GM19397 (cell line): ENCODE data around the gene GABRR2.

Experiments used
- ATAC-seq: cut with Tn5 transposase; IDR thresholded peaks from one replicate; pipeline ENCODE4 v1.9.1; 2021; ENCODE audit warnings: mild to moderate bottlenecking, moderate library complexity; ENCODE audit not compliant: unreplicated experiment

GABRR2 gene

GRCh38 chr6:89215391-89215790, 99.7 kb downstream of the GABRR2 start:
- no peak for ATAC-seq

DNA sequence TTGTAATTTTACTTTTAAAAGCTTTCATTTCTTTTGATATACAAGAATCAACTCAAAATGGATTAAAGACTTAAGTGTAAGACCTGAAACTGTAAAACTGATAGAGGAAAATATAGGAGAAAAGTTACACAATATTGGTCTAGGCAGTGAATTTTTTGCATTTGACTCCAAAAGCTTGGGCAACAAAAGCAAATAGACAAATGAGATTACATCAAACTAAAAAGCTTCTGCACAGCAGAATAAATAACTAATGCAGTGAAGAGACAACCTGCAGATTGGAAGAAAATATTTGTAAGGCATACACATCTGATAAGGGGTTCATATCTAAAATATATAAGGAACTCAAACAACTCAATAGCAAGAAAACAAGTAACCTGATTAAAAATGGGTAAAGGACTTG, 100.9 kb downstream of the GABRR2 start:
- ATAC-seq, result no peak

DNA sequence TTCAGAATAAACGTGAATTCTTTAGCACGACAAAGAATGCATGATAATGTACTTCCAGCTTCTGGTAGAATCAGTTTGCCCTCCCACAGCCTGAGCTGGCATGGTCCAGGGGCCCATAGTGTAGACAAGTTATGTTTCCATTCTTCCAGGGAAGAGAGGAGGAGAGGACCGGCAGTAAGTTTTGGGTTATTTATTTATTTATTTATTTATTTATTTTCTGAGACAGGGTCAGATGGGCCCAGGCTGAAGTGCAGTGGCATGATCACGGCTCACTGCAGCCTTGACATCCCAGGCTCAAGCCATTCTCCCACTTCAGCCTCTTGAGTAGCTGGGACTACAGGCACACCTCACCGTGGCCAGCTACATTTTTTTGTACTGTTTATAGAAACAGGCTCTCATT, 102.6 kb downstream of the GABRR2 start:
- no peak for ATAC-seq

DNA sequence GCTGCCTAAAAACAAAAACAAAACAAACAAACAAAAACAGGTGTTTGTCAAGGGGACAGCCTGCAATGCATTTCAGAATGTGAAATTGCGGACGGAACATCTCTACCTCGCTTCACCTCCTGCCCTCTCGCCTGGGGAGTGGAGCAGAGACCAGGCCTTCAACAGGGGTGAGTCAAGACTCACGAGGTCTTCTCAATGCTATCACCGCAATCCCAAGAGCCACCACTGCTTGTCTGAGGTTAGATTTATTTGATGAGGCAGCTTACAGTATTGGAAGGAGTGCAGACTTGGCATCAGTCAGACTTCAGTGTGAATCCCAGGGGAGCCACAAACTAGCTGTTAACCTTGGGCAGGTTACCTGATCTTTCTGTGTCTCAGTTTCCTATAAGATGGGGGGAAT, 105.6 kb downstream of the GABRR2 start:
- no peak for ATAC-seq

DNA sequence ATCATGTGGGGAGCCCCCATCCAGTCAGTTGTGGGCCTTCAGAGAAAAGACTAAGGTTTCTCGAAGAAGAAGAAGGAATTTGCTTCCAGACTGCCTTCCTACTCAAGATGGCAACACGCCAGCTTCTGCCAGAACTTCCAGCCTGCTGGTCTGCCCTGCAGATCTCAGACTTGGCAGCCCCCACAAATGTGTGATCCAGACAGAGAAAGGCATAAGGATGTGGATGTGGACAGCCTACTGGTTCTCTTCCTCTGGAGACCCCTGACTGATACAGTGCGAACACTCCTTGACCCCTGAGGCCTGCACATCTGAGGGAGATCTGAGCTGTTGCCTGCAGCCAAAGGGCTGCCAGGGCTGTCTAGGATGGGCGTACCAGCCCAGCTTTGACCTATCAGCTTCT, 106.5 kb downstream of the GABRR2 start:
- no peak for ATAC-seq
